ENCODE data around the gene KRTAP10-2. TPM values are rescaled to one million over a fixed set of nuclear protein-coding genes. Genes with fewer than 3 reads are reported as not detected.
"Not testable (repeated sequence)": the region's sequence is repeated elsewhere in the genome, so short reads cannot be mapped to it uniquely, and the experiment has no call there.

Gene KRTAP10-2, protein sequence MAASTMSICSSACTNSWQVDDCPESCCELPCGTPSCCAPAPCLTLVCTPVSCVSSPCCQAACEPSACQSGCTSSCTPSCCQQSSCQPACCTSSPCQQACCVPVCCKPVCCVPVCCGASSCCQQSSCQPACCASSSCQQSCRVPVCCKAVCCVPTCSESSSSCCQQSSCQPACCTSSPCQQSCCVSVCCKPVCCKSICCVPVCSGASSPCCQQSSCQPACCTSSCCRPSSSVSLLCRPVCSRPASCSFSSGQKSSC
- not detected for total RNA-seq

DNA sequence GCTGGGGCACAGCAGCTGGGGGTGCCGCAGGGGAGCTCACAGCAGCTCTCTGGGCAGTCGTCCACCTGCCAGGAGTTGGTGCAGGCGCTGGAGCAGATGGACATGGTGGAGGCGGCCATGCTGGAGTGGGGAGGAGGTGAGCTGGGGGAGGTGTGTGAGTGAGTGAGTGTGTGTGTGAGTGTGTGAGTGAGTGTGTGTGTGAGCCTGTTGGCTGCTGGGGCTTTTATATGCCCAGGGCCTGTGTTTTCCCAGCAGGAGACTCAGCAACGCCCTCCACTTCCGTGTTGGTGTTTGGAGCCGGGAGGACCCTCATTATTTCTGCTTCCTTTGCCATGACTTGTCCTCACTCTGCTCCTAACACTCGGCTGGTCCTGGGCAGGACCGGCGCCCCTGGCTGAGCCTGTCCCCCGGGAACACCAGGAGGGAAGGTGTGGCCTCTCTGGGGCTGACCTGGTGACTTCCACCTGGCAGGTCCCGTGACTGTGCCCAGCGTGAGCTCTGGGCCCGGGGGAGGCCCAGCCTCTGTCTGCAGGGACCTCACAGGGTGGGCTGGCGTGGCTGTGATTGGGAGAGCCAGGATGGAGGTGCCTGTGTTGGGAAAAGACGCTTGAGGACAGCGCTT lies at the start of gene KRTAP10-2:
KRTAP10-2 (minus strand) TSS at position 166 of the 622 bp plus-strand sequence; CDS start at position 119, 47 bp downstream.
- Histone ChIP-seq H3K4me1 (no peaks in the 10 kb centered on the region), H3K27ac (no peak within 1 kb of the TSS), H3K27me3 (no peaks in the 10 kb centered on the region), H3K36me3 (no peaks in the 10 kb centered on the region), H3K4me3 (replicated peaks in 1 of 3) (no peak within 1 kb of the TSS), H3K9me3 (no peaks in the 10 kb centered on the region)
- 54 to 66% methylated on average over 14 to 17 of the region's 17 CpGs for WGBS, 2 donors
- DNase-seq, result no peak
- TF ChIP-seq POLR2A (IDR thresholded peaks at IDR 0.05), result no peak
- TF ChIP-seq, protein P1, sequence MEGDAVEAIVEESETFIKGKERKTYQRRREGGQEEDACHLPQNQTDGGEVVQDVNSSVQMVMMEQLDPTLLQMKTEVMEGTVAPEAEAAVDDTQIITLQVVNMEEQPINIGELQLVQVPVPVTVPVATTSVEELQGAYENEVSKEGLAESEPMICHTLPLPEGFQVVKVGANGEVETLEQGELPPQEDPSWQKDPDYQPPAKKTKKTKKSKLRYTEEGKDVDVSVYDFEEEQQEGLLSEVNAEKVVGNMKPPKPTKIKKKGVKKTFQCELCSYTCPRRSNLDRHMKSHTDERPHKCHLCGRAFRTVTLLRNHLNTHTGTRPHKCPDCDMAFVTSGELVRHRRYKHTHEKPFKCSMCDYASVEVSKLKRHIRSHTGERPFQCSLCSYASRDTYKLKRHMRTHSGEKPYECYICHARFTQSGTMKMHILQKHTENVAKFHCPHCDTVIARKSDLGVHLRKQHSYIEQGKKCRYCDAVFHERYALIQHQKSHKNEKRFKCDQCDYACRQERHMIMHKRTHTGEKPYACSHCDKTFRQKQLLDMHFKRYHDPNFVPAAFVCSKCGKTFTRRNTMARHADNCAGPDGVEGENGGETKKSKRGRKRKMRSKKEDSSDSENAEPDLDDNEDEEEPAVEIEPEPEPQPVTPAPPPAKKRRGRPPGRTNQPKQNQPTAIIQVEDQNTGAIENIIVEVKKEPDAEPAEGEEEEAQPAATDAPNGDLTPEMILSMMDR (IDR thresholded peaks at IDR 0.05), result no peak
- intact Hi-C loops (cut with DNase I), result no loop called here

DNA sequence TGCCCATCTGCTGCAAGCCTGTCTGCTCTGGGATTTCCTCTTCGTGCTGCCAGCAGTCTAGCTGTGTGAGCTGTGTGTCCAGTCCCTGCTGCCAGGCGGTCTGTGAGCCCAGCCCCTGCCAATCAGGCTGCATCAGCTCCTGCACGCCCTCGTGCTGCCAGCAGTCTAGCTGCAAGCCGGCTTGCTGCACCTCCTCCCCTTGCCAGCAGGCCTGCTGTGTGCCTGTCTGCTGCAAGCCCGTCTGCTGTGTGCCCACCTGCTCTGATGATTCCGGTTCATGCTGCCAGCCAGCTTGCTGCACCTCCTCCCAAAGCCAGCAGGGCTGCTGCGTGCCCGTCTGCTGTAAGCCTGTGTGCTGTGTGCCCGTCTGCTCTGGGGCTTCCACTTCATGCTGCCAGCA lies 49.8 kb upstream of the KRTAP10-2 start:
- H3K9me3 ChIP-seq; H3K36me3 ChIP-seq; DNase-seq; H3K27ac ChIP-seq; H3K27me3 ChIP-seq; H3K4me1 ChIP-seq; H3K4me3 ChIP-seq (replicated peaks in 1 of 3); intact Hi-C loops (cut with DNase I): not testable (repeated sequence)
- WGBS, 2 donors, result 83 to 92% methylated on average over 5 to 9 of the region's 10 CpGs

DNA sequence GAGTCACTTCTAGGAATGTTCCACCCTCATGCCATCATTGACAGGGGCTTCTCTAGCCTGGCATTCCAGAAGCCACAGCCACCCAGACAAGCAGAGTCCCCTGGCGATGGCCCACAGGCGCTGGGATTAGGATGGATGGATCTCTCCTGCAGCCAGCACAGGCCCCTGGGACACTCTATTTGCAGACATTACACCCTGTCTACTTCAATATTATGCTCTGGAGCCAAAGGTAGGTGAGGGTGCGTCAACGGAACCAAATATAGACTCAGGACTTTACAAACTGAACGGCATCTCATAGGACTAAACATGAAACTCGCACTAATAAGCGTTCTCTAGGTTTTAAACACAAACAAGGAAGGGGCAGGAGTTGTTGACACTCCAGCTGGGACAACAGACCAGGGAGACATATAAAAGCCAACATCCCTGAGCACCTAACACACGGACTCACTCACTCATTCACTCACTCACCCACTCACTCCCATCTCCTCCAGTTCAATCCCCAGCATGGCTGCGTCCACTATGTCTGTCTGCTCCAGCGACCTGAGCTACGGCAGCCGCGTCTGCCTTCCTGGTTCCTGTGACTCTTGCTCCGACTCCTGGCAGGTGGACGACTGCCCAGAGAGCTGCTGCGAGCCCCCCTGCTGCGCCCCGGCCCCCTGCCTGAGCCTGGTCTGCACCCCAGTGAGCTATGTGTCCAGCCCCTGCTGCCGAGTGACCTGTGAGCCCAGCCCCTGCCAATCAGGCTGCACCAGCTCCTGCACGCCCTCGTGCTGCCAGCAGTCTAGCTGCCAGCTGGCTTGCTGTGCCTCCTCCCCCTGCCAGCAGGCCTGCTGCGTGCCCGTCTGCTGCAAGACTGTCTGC lies 49.0 kb upstream of the KRTAP10-2 start, which contains the start of gene KRTAP10-7:
KRTAP10-7 (plus strand) TSS at position 480 of the 861 bp plus-strand sequence; CDS start at position 505, 25 bp downstream.
- H3K27me3 ChIP-seq; H3K9me3 ChIP-seq; DNase-seq; H3K4me3 ChIP-seq (replicated peaks in 1 of 3); intact Hi-C loops (cut with DNase I); H3K4me1 ChIP-seq; H3K36me3 ChIP-seq; H3K27ac ChIP-seq: not testable (repeated sequence)
- 82 to 84% methylated on average over 15 to 19 of the region's 23 CpGs for WGBS, 2 donors

DNA sequence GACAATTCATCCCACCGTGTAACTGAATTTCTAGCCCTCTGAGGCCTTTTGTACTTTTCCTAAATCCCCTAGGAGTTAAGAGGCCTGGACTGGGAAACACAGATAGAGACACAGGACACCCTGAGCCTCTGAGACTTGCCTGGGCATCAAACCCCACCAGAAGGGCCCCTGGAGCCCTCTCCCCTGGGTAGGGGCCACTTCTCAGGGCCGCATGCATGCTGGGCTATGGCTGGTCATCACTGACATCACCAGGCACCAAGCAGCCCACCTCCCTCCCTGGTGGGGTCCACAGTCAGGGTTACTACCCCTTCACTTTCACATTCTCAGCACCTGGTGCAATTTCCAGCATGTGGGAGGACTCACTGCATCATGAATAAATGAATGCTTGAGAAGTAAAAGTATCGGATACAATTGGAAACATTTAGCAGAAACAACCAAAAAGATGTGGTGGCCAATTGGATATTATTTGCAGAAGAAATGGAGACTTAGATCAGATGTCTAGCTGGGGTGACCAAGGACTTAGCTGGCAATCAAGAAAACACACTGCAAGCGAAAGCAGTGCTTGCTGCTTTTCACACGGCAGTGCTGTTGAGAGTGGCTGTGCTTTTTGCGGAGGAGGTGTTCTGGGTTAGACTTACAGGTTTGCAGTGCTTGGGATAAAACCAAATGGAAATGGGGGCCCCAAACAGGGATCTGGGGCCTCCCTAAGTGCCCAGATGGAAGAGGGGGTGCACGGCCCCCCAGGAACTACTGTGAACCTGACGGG lies 48.1 kb upstream of the KRTAP10-2 start:
- no peak overlapping the region for H3K4me3 ChIP-seq (replicated peaks in 1 of 3)
- no peaks in the 10 kb centered on the region for H3K36me3 ChIP-seq
- no peaks in the 10 kb centered on the region for H3K9me3 ChIP-seq
- H3K27me3 ChIP-seq, result no peaks in the 10 kb centered on the region
- WGBS, 2 donors, result 89 to 91% methylated on average over 8 of the region's 8 CpGs
- H3K27ac ChIP-seq, result no peak overlapping the region
- no peaks in the 10 kb centered on the region for H3K4me1 ChIP-seq
- no peak for DNase-seq
- intact Hi-C loops (cut with DNase I), result no loop called here
- TF ChIP-seq, protein P1 (IDR thresholded peaks at IDR 0.05), result no peak
- TF ChIP-seq POLR2A (IDR thresholded peaks at IDR 0.05), result no peak

DNA sequence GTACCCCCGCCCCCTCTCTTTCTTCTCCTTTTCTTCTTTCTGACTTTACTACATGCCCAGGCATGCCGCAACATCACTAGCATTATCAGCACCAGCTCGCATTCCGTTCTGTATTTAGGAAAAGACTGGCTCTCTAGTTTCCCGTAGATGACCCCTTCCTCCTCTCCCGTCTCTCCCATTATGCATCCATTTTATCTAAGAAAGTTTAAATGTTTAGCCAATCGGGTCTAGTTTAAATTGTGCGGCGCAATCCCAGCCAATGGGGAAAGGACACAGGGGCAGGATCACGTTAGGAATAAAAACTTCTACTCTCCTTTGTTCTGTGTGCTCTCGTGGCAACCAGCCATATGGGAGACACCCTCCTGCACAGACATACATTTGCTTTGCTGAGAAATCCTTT lies 46.8 kb upstream of the KRTAP10-2 start:
- WGBS, 2 donors, result 85% methylated on average over 11 of the region's 11 CpGs
- intact Hi-C loops (cut with DNase I), result no loop called here
- Histone ChIP-seq H3K27ac (no peak overlapping the region), H3K36me3 (no peaks in the 10 kb centered on the region), H3K9me3 (no peaks in the 10 kb centered on the region), H3K4me3 (replicated peaks in 1 of 3) (no peak overlapping the region), H3K4me1 (no peaks in the 10 kb centered on the region), H3K27me3 (no peaks in the 10 kb centered on the region)
- DNase-seq, result no peak
- no peak for TF ChIP-seq POLR2A (IDR thresholded peaks at IDR 0.05)
- TF ChIP-seq, protein P1 (IDR thresholded peaks at IDR 0.05), result no peak
